K562 (cell line): ENCODE data around the gene CDH7. TPM values are rescaled to one million over a fixed set of nuclear protein-coding genes. Genes with fewer than 3 reads are reported as not detected.

Source experiments
- ATAC-seq: fragments of 200-7000 bp; cut with Tn5 transposase; 3 replicates; pipeline ENCODE4 v1.9.1; 2020; ENCODE audit warnings: moderate library complexity
- BruUV-seq: library from RNA; stranded (reverse); fragments of 400-500 nt; replicated peaks from 2 replicates; lab custom pipeline; 2021; lab: Mats Ljungman, UMichigan
- CTCF ChIA-PET: fragments of 300-600 bp; formaldehyde crosslinking; extraction: SDS; loops from one replicate; lab custom pipeline; 2021; ENCODE audit warnings: low intra/inter-chr PET ratio; lab: Yijun Ruan, JAX
- POLR2A ChIA-PET: fragments of 300-600, 350-650 bp; sonication (Branson Sonifier 250); formaldehyde crosslinking; extraction: SDS; loops from one replicate; lab custom pipeline; 2021; ENCODE audit warnings: antibody characterized with exemption, inconsistent platforms; lab: Yijun Ruan, JAX
- DNase-seq, 4 experiments: peaks; one replicate each; pipeline versions ENCODE4 v3.0.0 to v3.0.0-alpha.2; 2011 to 2018; ENCODE audit warnings: low spot score in 3 of 4, mixed read lengths in 3 of 4; ENCODE audit errors: extremely low read depth in 1 of 4
- FAIRE-seq: peaks from 2 replicates; lab custom pipeline; 2011; peaks lifted over from hg19 to GRCh38; lab: Jason Lieb, UNC
- H2AFZ ChIP-seq: 2 replicates; pipeline ENCODE4 v1.6.0; 2011; ENCODE audit warnings: low read depth, low read length, control low read depth, inconsistent platforms
- H3K27ac ChIP-seq: fragments of 200-600 bp; 3 replicates; pipeline ENCODE4 v1.8.0; 2011; ENCODE audit warnings: low read depth, mild to moderate bottlenecking, control low read depth, inconsistent platforms, low read length, moderate library complexity, mixed read lengths; ENCODE audit errors: extremely low read depth
- H3K27me3 ChIP-seq, 2 experiments: fragments of 300-600 bp in 1 of 2; 2 replicates in 1 of 2; 3 replicates in 1 of 2; pipeline versions ENCODE4 v1.6.0 to v1.8.0; 2011; ENCODE audit warnings: inconsistent platforms in 2 of 2, low read length in 2 of 2, mild to moderate bottlenecking in 1 of 2, mixed read lengths in 1 of 2, moderate library complexity in 1 of 2; ENCODE audit not compliant: control insufficient read depth in 2 of 2, insufficient read depth in 2 of 2
- H3K36me3 ChIP-seq: fragments of 300-600 bp; 3 replicates; pipeline ENCODE4 v1.8.0; 2011; ENCODE audit warnings: mild to moderate bottlenecking, low read length, inconsistent platforms; ENCODE audit not compliant: control insufficient read depth, insufficient read depth
- H3K4me1 ChIP-seq, 2 experiments: fragments of 200-600 bp in 1 of 2; replicated peaks in 1 of 2; 2 replicates in 1 of 2; 3 replicates in 1 of 2; pipeline versions ENCODE4 v1.5.1 to v1.8.0; 2011; ENCODE audit warnings: inconsistent platforms in 2 of 2, low read length in 2 of 2, mild to moderate bottlenecking in 1 of 2, mixed read lengths in 1 of 2, moderate library complexity in 1 of 2; ENCODE audit not compliant: control insufficient read depth in 2 of 2, insufficient read depth in 2 of 2
- H3K4me2 ChIP-seq: 2 replicates; pipeline ENCODE4 v1.6.1; 2011; ENCODE audit warnings: low read length, control low read depth, inconsistent platforms, mixed read lengths; ENCODE audit not compliant: insufficient read depth
- H3K4me3 ChIP-seq: fragments of 200-600 bp; sonication (generic), shearing (Covaris generic); 2 replicates; pipeline ENCODE4 v1.5.1; 2016; ENCODE audit warnings: control low read depth, inconsistent platforms
- H3K79me2 ChIP-seq: fragments of 200-600 bp; 3 replicates; pipeline ENCODE4 v1.8.0; 2011; ENCODE audit warnings: low read length, inconsistent platforms; ENCODE audit not compliant: control insufficient read depth, insufficient read depth
- H3K9ac ChIP-seq, 2 experiments: 2 replicates each; pipeline versions ENCODE4 v1.6.0 to v1.6.1; 2011; ENCODE audit warnings: low read depth in 2 of 2, low read length in 2 of 2, control low read depth in 1 of 2, inconsistent platforms in 1 of 2, mild to moderate bottlenecking in 1 of 2, mixed read lengths in 1 of 2; ENCODE audit not compliant: insufficient read depth in 1 of 2
- H3K9me1 ChIP-seq: one replicate; pipeline ENCODE4 v1.6.0; 2011; ENCODE audit warnings: inconsistent platforms, mild to moderate bottlenecking, low read length, moderate library complexity; ENCODE audit not compliant: control insufficient read depth, insufficient read depth
- H3K9me3 ChIP-seq: replicated peaks from 2 replicates; pipeline ENCODE4 v1.5.1; 2011; ENCODE audit warnings: low read depth, low read length, inconsistent platforms; ENCODE audit not compliant: control insufficient read depth, insufficient read depth
- H4K20me1 ChIP-seq: replicated peaks from 2 replicates; pipeline ENCODE4 v1.6.1; 2011; ENCODE audit warnings: low read length, inconsistent platforms, mixed read lengths; ENCODE audit not compliant: control insufficient read depth, insufficient read depth
- ARNT ChIP-seq, 2 experiments: fragments of 450-650 bp; IDR thresholded peaks; 2 replicates each; pipeline ENCODE4 v1.6.1; 2016; ENCODE audit warnings: mild to moderate bottlenecking in 1 of 2
- ETV6 ChIP-seq, 3 experiments: fragments of 150-350 bp in 1 of 3; sonication (generic) in 1 of 3; formaldehyde crosslinking in 1 of 3; IDR thresholded peaks; 2 replicates each; pipeline versions ENCODE4 v1.6.1 to v1.8.0; 2014 to 2022; ENCODE audit warnings: borderline replicate concordance in 2 of 3, low read depth in 2 of 3, antibody characterized with exemption in 1 of 3, low read length in 1 of 3, mild to moderate bottlenecking in 1 of 3, missing genetic modification reagents in 1 of 3
- KDM5B ChIP-seq: fragments of 200-600 bp; sonication (generic); IDR thresholded peaks from 2 replicates; pipeline ENCODE4 v1.6.1; 2012; ENCODE audit warnings: low read depth, mild to moderate bottlenecking, moderate library complexity, low read length, control low read depth, inconsistent platforms; ENCODE audit not compliant: insufficient replicate concordance
- MTA2 ChIP-seq: fragments of 450-650 bp; IDR thresholded peaks from 2 replicates; pipeline ENCODE4 v1.6.1; 2016; ENCODE audit warnings: low read depth
- NR1H2 ChIP-seq: sonication (generic); formaldehyde crosslinking; IDR thresholded peaks from 2 replicates; pipeline ENCODE4 v1.4.0; 2020; ENCODE audit warnings: mild to moderate bottlenecking, missing genetic modification reagents
- POLR2B ChIP-seq: fragments of 450-650 bp; IDR thresholded peaks from 2 replicates; pipeline ENCODE4 v1.6.1; 2018; ENCODE audit warnings: low read depth; ENCODE audit not compliant: partially characterized antibody
- SAP30 ChIP-seq: fragments of 200-600 bp; sonication (generic); IDR thresholded peaks from 2 replicates; pipeline ENCODE4 v1.6.1; 2012; ENCODE audit warnings: borderline replicate concordance, low read depth, mild to moderate bottlenecking, moderate library complexity, low read length, control low read depth, inconsistent platforms; ENCODE audit not compliant: insufficient read depth, poor library complexity, severe bottlenecking
- SMAD4 ChIP-seq: fragments of 250-450 bp; sonication (Bioruptor Pico); conservative IDR thresholded peaks from 2 replicates; pipeline ENCODE4 v1.8.0; 2021; ENCODE audit warnings: inconsistent platforms, mild to moderate bottlenecking, moderate library complexity
- STAT5A ChIP-seq: IDR thresholded peaks from 2 replicates; pipeline ENCODE4 v1.6.1; 2012; ENCODE audit warnings: low read length, inconsistent platforms, borderline replicate concordance
- TAF7 ChIP-seq: fragments of 450-650 bp; IDR thresholded peaks from 2 replicates; pipeline ENCODE4 v1.6.1; 2016; ENCODE audit warnings: missing genetic modification characterization, missing compliant biosample characterization
- TBL1XR1 ChIP-seq, 2 experiments: IDR thresholded peaks; 2 replicates each; pipeline ENCODE4 v1.6.1; 2012; ENCODE audit warnings: improper control_type of control experiment in 2 of 2, low read length in 2 of 2, mild to moderate bottlenecking in 1 of 2
- ZBTB12 ChIP-seq: fragments of 250-450 bp; sonication (Bioruptor Pico); IDR thresholded peaks from 2 replicates; pipeline ENCODE4 v1.4.0; 2020
- ZKSCAN1 ChIP-seq: fragments of 150-350 bp; IDR thresholded peaks from 2 replicates; pipeline ENCODE4 v1.6.1; 2016; ENCODE audit warnings: low read depth, low read length
- ZNF561 ChIP-seq: fragments of 450-650 bp; formaldehyde crosslinking; conservative IDR thresholded peaks from 2 replicates; pipeline ENCODE4 v1.4.0; 2020; ENCODE audit warnings: mild to moderate bottlenecking, moderate library complexity
- WGBS: fragments of 100-300 bp; shearing (Covaris generic); methylation state at CpG from one replicate; pipeline ENCODE4 v1.1.6; 2016; ENCODE audit warnings: low coverage, mixed read lengths; ENCODE audit not compliant: insufficient coverage; ENCODE audit errors: missing lambda C conversion rate; 5-methylcytosine and 5-hydroxymethylcytosine counted together
- in situ Hi-C: fragments of 300-500 bp; cut with MboI; formaldehyde crosslinking; loops from 4 replicates; pipeline ENCODE4 v1.15.0; 2018; ENCODE audit warnings: inconsistent platforms, mixed read lengths
- intact Hi-C: fragments of 100-400 bp; cut with micrococcal nuclease; formaldehyde crosslinking; loops from 2 replicates; pipeline ENCODE4 v1.14.2; 2022
- polyA plus RNA-seq, 8 experiments: library from polyadenylated mRNA; depleted of rRNA in 4 of 8; stranded (reverse) in 5 of 8; unstranded in 3 of 8; fragments of >200 nt; fragmentation: Nextera tagmentation in 2 of 8; fragmentation: Illumina TruSeq in 1 of 8; extraction: Ambion mirVana in 2 of 8; extraction: Trizol in 1 of 8; gene quantifications; 2 replicates each; pipeline versions ENCODE4 v1.2.1 to v1.2.3, GENCODE V29; 2011 to 2014; ENCODE audit warnings: inconsistent platforms in 1 of 8, missing spikeins in 1 of 8
- total RNA-seq, 7 experiments: library from RNA; depleted of rRNA in 6 of 7; stranded (reverse); fragments of >200 nt in 6 of 7; fragmentation: Illumina TruSeq in 2 of 7; extraction: Trizol in 2 of 7; gene quantifications; 2 replicates each; pipeline versions ENCODE4 v1.2.1 to v1.2.3, GENCODE V29; 2011 to 2021; ENCODE audit warnings: low replicate concordance in 1 of 7

Gene CDH7
- total and polyA plus RNA-seq, 9 of the 15 experiments (the other 6 are each of a cell fraction or from before 2014, with no cell fraction given) = 0.01 to 0.07 (median 0.05) TPM; not detected in 6

DNA sequence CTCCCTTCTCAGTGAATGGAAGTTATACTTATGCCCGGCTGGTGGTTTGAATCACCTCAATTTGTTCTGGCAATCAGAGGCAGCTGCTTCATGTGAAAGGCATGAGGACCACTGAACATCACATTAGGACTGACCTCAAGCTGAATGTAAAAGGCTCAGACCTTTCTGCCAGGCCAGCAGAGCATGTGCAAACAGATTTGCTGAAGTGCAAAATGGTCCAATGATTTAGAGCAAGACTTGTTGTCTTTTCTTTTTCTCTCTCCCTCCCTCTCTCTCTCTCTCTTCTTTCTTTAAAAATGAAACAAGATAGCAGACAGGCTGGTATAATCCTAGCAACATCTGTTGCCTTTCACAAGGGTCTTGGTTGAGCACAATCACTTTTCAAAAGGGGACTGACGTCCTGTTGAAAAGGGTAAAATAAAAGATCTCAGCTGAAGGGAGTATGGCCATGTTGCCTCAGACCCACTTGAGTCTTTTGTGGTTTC, 13.3 kb upstream of the CDH7 start:
- CTCF ChIA-PET = no interaction called here
- in situ Hi-C loops = no loop called here
- no peaks in the 10 kb centered on the region for H3K27me3 ChIP-seq
- DNase-seq (no peak), ATAC-seq (no peak), FAIRE-seq (no peak)
- H3K9ac ChIP-seq = no peak overlapping the region
- TF ChIP-seq POLR2B (no peak), ETV6 (IDR thresholded peaks at IDR 0.05; ENCODE audit: borderline replicate concordance in 1 of 2, low read depth in 2 of 2, low read length in 1 of 2) (no peak), ETV6 (CRISPR knock-in tag; IDR thresholded peaks at IDR 0.05; ENCODE audit: borderline replicate concordance) (no peak), TBL1XR1 (IDR thresholded peaks at IDR 0.05; ENCODE audit: low read length in 2 of 2) (no peak), ZKSCAN1 (no peak)
- no peaks in the 10 kb centered on the region for H3K79me2 ChIP-seq
- intact Hi-C loops = no loop called here
- no peaks in the 10 kb centered on the region for H4K20me1 ChIP-seq
- H2AFZ ChIP-seq = no peak overlapping the region
- no peak overlapping the region for H3K4me3 ChIP-seq
- H3K9me3 ChIP-seq = no peaks in the 10 kb centered on the region; the same call in 1 of the 2 replicates
- H3K4me1 ChIP-seq = no peaks in the 10 kb centered on the region
- no peaks in the 10 kb centered on the region for H3K36me3 ChIP-seq
- POLR2A ChIA-PET = no interaction called here
- H3K9me1 ChIP-seq = no peaks in the 10 kb centered on the region
- H3K4me2 ChIP-seq = no peak overlapping the region
- BruUV-seq = no TSS peak
- no peak overlapping the region for H3K27ac ChIP-seq
- WGBS = 0% methylated on average over 1 of the region's 2 CpGs

GRCh38 chr18:65746936-65747335, 3.9 kb upstream of the CDH7 start:
- ChIA-PET CTCF (no interaction called here), POLR2A (no interaction called here)
- Histone ChIP-seq H3K9ac (no peak overlapping the region), H3K4me1 (no peaks in the 10 kb centered on the region), H3K27ac (no peak overlapping the region), H3K4me3 (no peak overlapping the region), H2AFZ (no peak overlapping the region), H4K20me1 (no peaks in the 10 kb centered on the region), H3K27me3 (no peaks in the 10 kb centered on the region), H3K4me2 (no peak overlapping the region), H3K9me3 (no peaks in the 10 kb centered on the region; the same call in 1 of the 2 replicates), H3K36me3 (no peaks in the 10 kb centered on the region), H3K79me2 (no peaks in the 10 kb centered on the region), H3K9me1 (no peaks in the 10 kb centered on the region)
- in situ Hi-C loops = no loop called here
- 0% methylated on average over 3 of the region's 3 CpGs for WGBS
- intact Hi-C loops = no loop called here
- ATAC-seq (no peak), FAIRE-seq (no peak), DNase-seq (no peak)
- BruUV-seq = no TSS peak
- no peak for TF ChIP-seq KDM5B
- no peak for TF ChIP-seq ARNT (IDR thresholded peaks at IDR 0.05)
- TF ChIP-seq SMAD4 (CRISPR knock-in tag) = no peak
- no peak for TF ChIP-seq NR1H2
- no peak for TF ChIP-seq MTA2
- TF ChIP-seq ZBTB12 (CRISPR knock-in tag) = no peak
- TF ChIP-seq TAF7 = no peak
- TF ChIP-seq ZNF561 = no peak
- TF ChIP-seq STAT5A = no peak
- no peak for TF ChIP-seq SAP30
